Neural progenitor cell (in vitro differentiated cells): ENCODE data around the gene SIAH2.

Experiments used
- EZH2 ChIP-seq: fragments of 200-600 bp; sonication (generic); IDR thresholded peaks from 2 replicates; pipeline ENCODE4 v1.6.1; 2017; ENCODE audit warnings: antibody characterized with exemption, mild to moderate bottlenecking, moderate library complexity
- EZH2phosphoT487 ChIP-seq: fragments of 200-600 bp; sonication (generic); IDR thresholded peaks from 2 replicates; pipeline ENCODE4 v1.6.1; 2017; ENCODE audit warnings: antibody characterized with exemption
- TF ChIP-seq, protein P1 (sequence below): fragments of 200-600 bp; sonication (generic); IDR thresholded peaks from 2 replicates; pipeline ENCODE4 v1.5.1; 2017; ENCODE audit warnings: antibody characterized with exemption, mild to moderate bottlenecking

DNA sequence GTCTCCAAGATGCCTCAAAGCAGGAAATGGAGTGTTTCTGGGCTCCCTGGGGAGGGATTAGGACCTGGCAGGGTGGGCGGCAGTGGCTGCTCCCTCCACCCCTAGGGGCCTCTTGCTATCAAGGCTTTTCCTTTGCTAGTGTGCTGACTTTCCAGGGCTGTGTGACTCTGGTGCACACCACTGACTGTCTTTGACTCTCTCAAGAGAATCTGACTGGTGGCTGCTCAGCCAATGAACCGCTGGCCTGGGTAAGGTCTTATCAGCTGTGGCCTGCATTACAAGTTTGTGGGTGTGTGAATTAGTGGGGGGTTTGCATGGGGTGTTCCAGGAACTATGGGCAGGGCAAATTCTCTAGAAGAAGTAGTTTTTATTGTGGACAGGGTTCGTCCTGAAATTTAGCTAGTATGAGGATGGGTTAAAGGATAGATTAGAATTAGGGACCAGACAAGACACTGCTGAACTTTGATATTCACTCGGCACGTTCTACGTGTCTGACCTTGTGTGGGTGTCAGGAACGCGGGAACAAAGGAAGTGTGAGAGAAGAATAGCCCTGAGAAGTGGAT, 29.5 kb downstream of the SIAH2 start:
- TF ChIP-seq, protein P1, sequence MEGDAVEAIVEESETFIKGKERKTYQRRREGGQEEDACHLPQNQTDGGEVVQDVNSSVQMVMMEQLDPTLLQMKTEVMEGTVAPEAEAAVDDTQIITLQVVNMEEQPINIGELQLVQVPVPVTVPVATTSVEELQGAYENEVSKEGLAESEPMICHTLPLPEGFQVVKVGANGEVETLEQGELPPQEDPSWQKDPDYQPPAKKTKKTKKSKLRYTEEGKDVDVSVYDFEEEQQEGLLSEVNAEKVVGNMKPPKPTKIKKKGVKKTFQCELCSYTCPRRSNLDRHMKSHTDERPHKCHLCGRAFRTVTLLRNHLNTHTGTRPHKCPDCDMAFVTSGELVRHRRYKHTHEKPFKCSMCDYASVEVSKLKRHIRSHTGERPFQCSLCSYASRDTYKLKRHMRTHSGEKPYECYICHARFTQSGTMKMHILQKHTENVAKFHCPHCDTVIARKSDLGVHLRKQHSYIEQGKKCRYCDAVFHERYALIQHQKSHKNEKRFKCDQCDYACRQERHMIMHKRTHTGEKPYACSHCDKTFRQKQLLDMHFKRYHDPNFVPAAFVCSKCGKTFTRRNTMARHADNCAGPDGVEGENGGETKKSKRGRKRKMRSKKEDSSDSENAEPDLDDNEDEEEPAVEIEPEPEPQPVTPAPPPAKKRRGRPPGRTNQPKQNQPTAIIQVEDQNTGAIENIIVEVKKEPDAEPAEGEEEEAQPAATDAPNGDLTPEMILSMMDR: no peak
- no peak for TF ChIP-seq EZH2
- TF ChIP-seq EZH2phosphoT487: no peak
